GM19025 (cell line): ENCODE data around the gene GSG1L.

Experiments used
- ATAC-seq: cut with Tn5 transposase; IDR thresholded peaks from one replicate; pipeline ENCODE4 v1.9.1; 2021; ENCODE audit warnings: mild to moderate bottlenecking, low read depth, moderate library complexity; ENCODE audit not compliant: unreplicated experiment

The GSG1L gene

GRCh38 chr16:28067604-28068379, 4.3 kb upstream of the GSG1L start:
- ATAC-seq = no peak

GRCh38 chr16:28064706-28065249, 1.3 kb upstream of the GSG1L start:
- no peak for ATAC-seq

- ATAC-seq = no peak
These were observed 636 bp upstream of the GSG1L start for GRCh38 chr16:28064150-28064549.

- no peak for ATAC-seq
These were observed 530 bp downstream of the GSG1L start for GRCh38 chr16:28062847-28063521.

- ATAC-seq = no peak
These were observed 1.2 kb downstream of the GSG1L start for GRCh38 chr16:28062261-28062846.

- ATAC-seq = no peak
These were observed 2.0 kb downstream of the GSG1L start for GRCh38 chr16:28061352-28062101.

- ATAC-seq = no peak
These were observed 3.5 kb downstream of the GSG1L start for GRCh38 chr16:28059841-28060575.

- ATAC-seq = no peak
These were observed 4.5 kb downstream of the GSG1L start for GRCh38 chr16:28058839-28059589.

- no peak for ATAC-seq
These were observed 5.6 kb downstream of the GSG1L start for GRCh38 chr16:28057949-28058348.

- ATAC-seq = no peak
These were observed 10.1 kb downstream of the GSG1L start for GRCh38 chr16:28053461-28053860.

GRCh38 chr16:28052274-28053128, 11.0 kb downstream of the GSG1L start:
- ATAC-seq = no peak

GRCh38 chr16:28051486-28051885, 12.0 kb downstream of the GSG1L start:
- no peak for ATAC-seq

GRCh38 chr16:28042811-28043210, 20.7 kb downstream of the GSG1L start:
- no peak for ATAC-seq

- ATAC-seq = no peak
These were observed 21.9 kb downstream of the GSG1L start for GRCh38 chr16:28041615-28042014.

- ATAC-seq = no peak
These were observed 23.5 kb downstream of the GSG1L start for GRCh38 chr16:28040039-28040438.

- ATAC-seq = no peak
These were observed 24.0 kb downstream of the GSG1L start for GRCh38 chr16:28039493-28039892.

- no peak for ATAC-seq
These were observed 25.1 kb downstream of the GSG1L start for GRCh38 chr16:28038409-28038808.

- ATAC-seq = no peak
These were observed 27.6 kb downstream of the GSG1L start for GRCh38 chr16:28035866-28036393.
